GM21576 (cell line): Measurements from ENCODE around the gene SIX5.

ENCODE experiments used
- ATAC-seq: cut with Tn5 transposase; IDR thresholded peaks from one replicate; pipeline ENCODE4 v1.9.1; 2021; ENCODE audit warnings: mild to moderate bottlenecking, moderate library complexity; ENCODE audit not compliant: unreplicated experiment

SIX5 gene

DNA sequence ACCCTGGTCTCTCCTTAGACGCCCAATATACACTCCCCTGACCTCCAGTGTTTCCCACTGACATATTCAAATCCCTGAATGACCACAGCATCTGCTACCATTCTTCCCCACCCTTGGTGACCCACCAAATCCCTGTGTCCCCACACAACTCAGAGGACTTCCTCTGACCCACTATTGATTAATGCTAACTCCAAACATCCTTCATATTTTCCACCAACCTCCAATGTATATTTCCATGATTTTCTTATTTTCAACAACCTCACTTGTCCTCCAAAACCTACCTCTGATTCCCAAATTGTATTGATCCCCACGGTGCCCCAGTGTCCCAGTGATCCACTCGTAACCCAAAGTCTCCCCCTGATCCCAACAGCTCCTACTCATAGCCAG lies 24.1 kb upstream of the SIX5 start:
- ATAC-seq, result no peak

DNA sequence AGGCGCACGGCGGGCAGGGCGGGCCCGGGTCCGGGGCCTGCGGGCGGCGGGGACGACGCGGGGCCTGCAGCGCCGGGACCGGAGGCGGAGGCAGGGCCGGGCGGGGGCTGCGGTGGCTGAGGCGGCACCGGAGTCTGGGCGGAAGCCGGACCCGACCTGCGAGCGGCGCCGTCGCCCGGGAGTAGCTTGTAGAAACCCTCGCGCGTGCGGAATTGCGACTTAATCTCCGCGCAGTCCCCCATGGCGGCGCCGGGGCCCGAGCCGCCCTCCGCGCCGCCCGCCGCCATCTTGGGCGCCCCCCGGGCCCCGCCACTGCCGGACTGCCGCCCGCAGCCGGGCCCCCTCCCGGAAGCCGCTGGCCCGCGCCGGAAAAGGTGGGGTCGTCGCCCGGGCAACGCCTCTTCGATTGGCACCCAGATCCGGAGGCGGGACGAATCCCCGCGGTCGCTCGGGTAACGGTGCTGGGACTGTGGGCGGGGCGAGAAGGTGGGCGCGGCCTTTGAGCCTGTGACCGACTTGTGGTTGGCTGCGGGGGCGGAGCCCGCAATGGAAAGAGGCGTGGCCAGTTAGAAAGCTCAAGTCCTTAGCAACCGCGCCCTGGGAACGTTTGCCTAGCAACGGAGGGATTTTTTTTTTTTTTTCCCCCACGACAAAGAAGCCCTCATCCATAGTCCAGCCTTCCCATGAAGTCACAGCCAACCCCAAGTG lies 23.6 kb upstream of the SIX5 start, which contains the start of gene DMWD:
DMWD (minus strand) TSS at position 376 of the 708 bp plus-strand sequence; CDS start at position 287, 89 bp downstream.
- peak; percentile 89 for ATAC-seq

- peak; percentile 12 for ATAC-seq
These were observed 22.9 kb upstream of the SIX5 start for GRCh38 chr19:45791744-45792469.

- no peak for ATAC-seq
These were observed 21.9 kb upstream of the SIX5 start for GRCh38 chr19:45790942-45791341.

- ATAC-seq, result no peak
These were observed 20.2 kb upstream of the SIX5 start for GRCh38 chr19:45789035-45789786.

DNA sequence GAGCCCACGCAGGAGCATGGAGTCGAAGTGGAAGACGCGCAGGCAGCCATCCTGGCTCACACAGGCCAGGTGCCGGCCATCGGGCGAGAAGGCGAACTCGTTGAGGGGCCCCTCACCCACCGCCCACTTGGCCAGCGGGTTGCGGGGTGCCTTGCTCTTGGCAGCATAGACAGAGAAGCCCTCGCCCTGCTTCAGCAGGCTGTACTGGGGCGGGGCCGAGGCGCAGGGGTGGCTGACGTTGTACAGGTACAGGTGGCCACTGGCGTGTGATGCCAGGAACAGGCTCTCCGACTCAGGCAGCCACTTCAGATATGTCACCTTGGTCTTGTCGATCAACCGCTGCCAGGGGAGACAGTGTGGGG lies 17.5 kb upstream of the SIX5 start:
- no peak for ATAC-seq

DNA sequence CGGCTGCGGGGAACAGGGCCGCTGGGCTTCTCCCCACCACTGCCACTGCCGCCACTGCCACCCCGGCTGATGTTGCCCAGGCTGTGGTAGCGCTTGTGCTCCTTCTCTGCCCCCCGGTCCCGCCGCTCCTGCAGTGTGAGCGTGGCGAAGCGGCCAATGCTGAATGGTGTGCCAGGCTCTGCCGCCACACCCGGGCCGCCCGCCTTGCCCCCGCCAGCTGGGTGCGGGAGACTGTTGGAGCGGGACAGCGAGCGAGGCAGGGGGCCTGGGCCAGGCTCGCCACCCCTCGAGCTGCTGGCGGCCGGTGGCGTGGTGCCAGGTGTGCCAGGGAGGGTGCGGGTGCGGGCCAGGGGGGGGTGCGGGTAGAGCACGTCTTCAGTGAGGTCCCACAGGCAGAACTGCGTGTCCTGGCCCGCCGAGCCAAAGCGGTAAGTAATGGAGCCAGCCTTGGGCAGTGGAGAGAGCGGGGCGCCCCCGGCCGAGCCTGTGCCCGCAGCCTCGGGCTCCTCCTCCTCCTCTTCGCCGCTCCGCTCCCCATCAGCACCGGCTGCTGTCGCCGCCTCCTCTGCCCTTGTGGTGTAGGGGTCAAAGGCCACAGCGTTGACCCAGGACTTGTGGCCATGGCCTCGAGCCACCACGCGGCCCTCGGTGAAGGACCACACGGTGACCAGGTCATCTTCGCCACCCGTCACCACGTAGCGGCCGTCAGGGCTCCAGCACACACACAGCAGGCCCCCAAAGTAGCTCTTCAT lies 16.9 kb upstream of the SIX5 start:
- no peak for ATAC-seq

DNA sequence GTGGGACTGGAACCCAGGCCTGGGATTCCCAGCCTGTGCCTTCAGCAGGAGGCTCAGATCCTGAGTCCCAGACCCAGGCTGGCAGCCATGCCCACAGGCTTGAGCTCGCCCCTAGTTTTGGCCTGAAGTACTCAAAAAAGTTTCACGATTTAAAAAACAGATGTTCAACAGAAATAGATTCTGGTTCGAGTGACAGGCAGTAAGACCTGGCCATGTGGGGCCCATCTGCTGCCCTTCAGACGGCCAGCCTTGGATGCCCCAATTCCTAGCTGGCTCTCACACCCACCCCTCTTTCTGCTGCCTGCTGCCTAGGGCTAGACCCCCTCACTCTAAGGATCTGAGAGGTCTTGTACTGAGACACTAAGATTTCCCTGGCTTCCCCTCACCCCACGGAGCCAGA lies 16.0 kb upstream of the SIX5 start:
- no peak for ATAC-seq

DNA sequence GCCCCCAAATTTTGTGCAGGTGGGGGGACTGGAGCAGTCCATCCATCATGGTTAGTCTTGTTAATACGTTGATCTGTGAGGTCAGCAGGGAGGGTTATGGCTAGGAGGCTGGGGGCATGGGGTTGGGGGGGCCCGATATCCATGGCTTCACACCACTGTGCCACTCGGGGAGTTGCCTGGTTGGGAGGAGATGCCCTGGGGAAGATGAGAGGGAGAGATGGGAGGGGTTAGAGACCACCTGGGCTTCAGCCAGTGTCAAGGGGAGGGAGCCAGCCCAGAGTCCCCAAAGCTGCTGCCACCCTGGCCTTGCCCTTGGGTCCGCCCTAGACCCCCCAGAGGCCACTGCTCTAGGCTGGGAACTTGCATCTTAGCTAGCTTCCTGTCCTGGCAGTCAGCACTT lies 15.0 kb upstream of the SIX5 start:
- no peak for ATAC-seq

- no peak for ATAC-seq
These were observed 14.1 kb upstream of the SIX5 start for GRCh38 chr19:45782820-45783785.

GRCh38 chr19:45782162-45782691 lies 13.2 kb upstream of the SIX5 start, which contains the start of gene DMPK:
Gene DMPK, minus strand, starts transcription at chr19:45782490. Its CDS starts 138 bp downstream, at chr19:45782352.
- ATAC-seq, result no peak

DNA sequence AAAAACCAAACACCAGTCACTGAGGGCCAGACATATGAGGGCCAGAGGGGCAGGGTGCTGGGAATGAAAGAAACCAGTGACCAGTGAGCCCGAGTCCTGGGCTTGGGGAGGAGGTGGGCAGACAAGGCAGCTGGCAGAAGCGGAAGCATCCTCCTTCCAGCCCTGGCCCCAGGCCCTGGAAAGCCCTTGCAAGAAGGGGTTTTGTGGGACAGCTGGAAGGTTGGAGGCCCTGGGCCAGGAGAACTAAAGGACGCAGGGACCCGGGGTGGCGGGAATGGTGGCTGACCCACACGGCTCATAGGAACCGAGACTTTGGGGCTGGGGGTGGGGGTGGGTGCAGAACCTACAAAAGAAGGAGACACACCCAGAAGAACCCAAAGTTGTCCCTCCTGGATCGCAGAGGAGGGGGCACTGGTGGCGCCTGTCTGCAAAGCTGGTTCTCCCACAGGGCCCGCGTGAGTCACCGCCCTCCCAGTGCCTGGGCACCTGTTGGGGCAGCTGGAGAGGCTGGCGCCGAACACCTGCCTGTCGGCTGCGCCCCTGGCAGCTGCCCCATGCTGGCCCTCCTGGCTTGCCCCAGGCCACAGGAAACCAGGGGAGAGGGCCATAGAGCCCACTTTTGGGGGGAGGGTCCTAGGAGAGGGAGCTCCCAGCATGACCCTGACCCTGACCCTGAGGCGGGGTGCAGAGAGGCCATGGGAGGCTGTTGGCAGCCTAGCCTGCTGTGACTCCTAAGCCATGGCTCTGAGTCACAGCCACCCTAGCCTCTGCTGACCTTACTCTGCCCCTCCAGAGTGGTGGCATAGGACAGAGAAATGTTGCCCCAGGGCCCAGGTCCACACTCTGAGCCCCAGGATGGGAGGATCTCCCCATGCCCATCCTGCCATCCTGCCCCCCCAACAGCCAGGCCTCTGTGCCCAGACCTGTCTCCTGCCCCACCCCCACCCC lies 12.4 kb upstream of the SIX5 start:
- no peak for ATAC-seq

GRCh38 chr19:45780448-45781213 lies 11.6 kb upstream of the SIX5 start:
- ATAC-seq, result no peak

- ATAC-seq, result no peak
These were observed 11.0 kb upstream of the SIX5 start for GRCh38 chr19:45780146-45780447.

GRCh38 chr19:45779231-45780145 lies 10.4 kb upstream of the SIX5 start:
- peak; percentile 76 for ATAC-seq

DNA sequence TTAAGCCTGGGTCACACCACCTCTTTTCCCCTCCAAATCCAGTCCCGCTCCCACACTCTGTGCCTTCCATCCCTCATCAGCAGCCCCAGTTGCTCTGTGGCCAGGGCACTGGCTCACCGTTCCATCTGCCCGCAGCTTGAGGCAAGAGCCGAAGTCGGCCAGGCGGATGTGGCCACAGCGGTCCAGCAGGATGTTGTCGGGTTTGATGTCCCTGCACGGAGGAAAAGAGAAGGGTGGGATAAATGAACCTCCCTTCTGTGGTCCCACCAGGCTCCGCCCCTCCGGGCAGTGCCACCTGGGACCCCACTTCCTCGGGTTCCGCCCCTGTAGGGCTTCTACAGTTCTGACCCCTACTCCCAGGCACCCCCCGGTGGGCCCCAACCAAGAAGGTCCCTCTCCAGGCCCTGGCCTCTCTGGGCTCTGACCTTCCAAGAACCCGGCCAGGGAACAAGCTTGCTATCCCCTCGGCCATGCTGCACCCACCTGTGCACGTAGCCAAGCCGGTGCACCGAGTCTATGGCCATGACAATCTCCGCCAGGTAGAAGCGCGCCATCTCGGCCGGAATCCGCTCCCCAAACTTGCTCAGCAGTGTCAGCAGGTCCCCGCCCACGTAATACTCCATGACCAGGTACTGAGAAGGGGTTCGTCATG lies 9.1 kb upstream of the SIX5 start:
- ATAC-seq, result no peak
